Colonic mucosa (tissue), 4 donors: Measurements from ENCODE around the gene TRPM3. TPM values are rescaled to one million over a fixed set of nuclear protein-coding genes. Genes with fewer than 3 reads are reported as not detected.

ENCODE experiments used
- DNase-seq: peaks from one replicate; pipeline ENCODE4 v3.0.0-alpha.2; 2020
- H3K27ac ChIP-seq: fragments of 200-600 bp; one replicate; pipeline ENCODE4 v1.8.0; 2021
- H3K27me3 ChIP-seq: fragments of 200-600 bp; one replicate; pipeline ENCODE4 v1.8.0; 2021
- H3K36me3 ChIP-seq: fragments of 200-600 bp; one replicate; pipeline ENCODE4 v1.8.0; 2021
- H3K4me1 ChIP-seq: fragments of 200-600 bp; one replicate; pipeline ENCODE4 v1.8.0; 2021; ENCODE audit warnings: mild to moderate bottlenecking
- H3K4me3 ChIP-seq: fragments of 200-600 bp; one replicate; pipeline ENCODE4 v1.8.0; 2021
- H3K9ac ChIP-seq, 2 donors: one replicate each; pipeline ENCODE4 v1.7.0; 2013; ENCODE audit warnings: control low read depth in 2 of 2, low read depth in 2 of 2, low read length in 2 of 2
- H3K9me3 ChIP-seq: fragments of 200-600 bp; one replicate; pipeline ENCODE4 v1.8.0; 2021
- CTCF ChIP-seq: fragments of 200-600 bp; IDR thresholded peaks from one replicate; pipeline ENCODE4 v1.8.0; 2022; ENCODE audit warnings: antibody characterized with exemption, mild to moderate bottlenecking
- intact Hi-C: fragments of 100-400 bp; cut with DNase I; formaldehyde crosslinking; loops from one replicate; pipeline ENCODE4 v1.14.1; 2022
- total RNA-seq, 2 donors: library from RNA; stranded (reverse); fragmentation: NEBNext Ultra II Directional in 1 of 2; extraction: Animal tissue kit (Norgen Biotek cat#: 25700) in 1 of 2; gene quantifications; one replicate each; pipeline ENCODE4 v1.2.1, GENCODE V29; 2021
- donor health status: healthy.
- donor health status: DM: no; HTN: no; CAD: no.
- donor health status: DM: no; HTN: no; CAD: no.

TRPM3 gene
- total RNA-seq, 2 donors from 2014 or later = 0.32 to 0.35 TPM

GRCh38 chr9:70607926-70608325 lies 513.5 kb downstream of the TRPM3 start:
- H3K27ac ChIP-seq = no peak overlapping the region
- intact Hi-C loops = loop anchor here (10.0 kb wide), 3 partner anchors 123 to 493 kb away; no protein-coding TSS in a partner anchor
- no peak overlapping the region for H3K9ac ChIP-seq
- H3K27me3 ChIP-seq = no peaks in the 10 kb centered on the region
- no peaks in the 10 kb centered on the region for H3K36me3 ChIP-seq
- no peaks in the 10 kb centered on the region for H3K4me1 ChIP-seq
- peak; percentile 34 for DNase-seq
- no peaks in the 10 kb centered on the region for H3K9me3 ChIP-seq
- no peak overlapping the region for H3K4me3 ChIP-seq
- no peak for TF ChIP-seq CTCF

- H3K9me3 ChIP-seq = no peaks in the 10 kb centered on the region
- H3K36me3 ChIP-seq = no peaks in the 10 kb centered on the region
- DNase-seq = no peak
- no peak overlapping the region for H3K9ac ChIP-seq
- H3K27me3 ChIP-seq = no peaks in the 10 kb centered on the region
- no peaks in the 10 kb centered on the region for H3K4me1 ChIP-seq
- no peak overlapping the region for H3K27ac ChIP-seq
- intact Hi-C loops = loop anchor here (10.0 kb wide), 3 partner anchors 123 to 493 kb away; no protein-coding TSS in a partner anchor
- no peak overlapping the region for H3K4me3 ChIP-seq
- no peak for TF ChIP-seq CTCF
Measured at GRCh38 chr9:70607329-70607728, 514.1 kb downstream of the TRPM3 start.

- Histone ChIP-seq H3K36me3 (no peaks in the 10 kb centered on the region), H3K4me1 (no peaks in the 10 kb centered on the region), H3K9me3 (no peaks in the 10 kb centered on the region), H3K27ac (no peak overlapping the region), H3K9ac (no peak overlapping the region), H3K27me3 (no peaks in the 10 kb centered on the region), H3K4me3 (no peak overlapping the region)
- intact Hi-C loops = loop anchor here (2.0 to 10.0 kb wide), 6 partner anchors 118 to 630 kb away; no protein-coding TSS in a partner anchor
- no peak for DNase-seq
- no peak for TF ChIP-seq CTCF
Measured at GRCh38 chr9:70603020-70603411, 518.4 kb downstream of the TRPM3 start.

GRCh38 chr9:70602321-70603019 lies 519.0 kb downstream of the TRPM3 start:
- Histone ChIP-seq H3K4me3 (no peak overlapping the region), H3K27ac (peak overlapping the region; percentile 30), H3K27me3 (no peaks in the 10 kb centered on the region), H3K4me1 (no peaks in the 10 kb centered on the region), H3K9me3 (no peaks in the 10 kb centered on the region), H3K36me3 (no peaks in the 10 kb centered on the region), H3K9ac (peak overlapping the region in 1 of 2 donors; percentile 65)
- peak; percentile 60 for TF ChIP-seq CTCF
- intact Hi-C loops = loop anchor here (2.0 to 10.0 kb wide), 6 partner anchors 118 to 630 kb away; no protein-coding TSS in a partner anchor
- DNase-seq = peak; percentile 51

GRCh38 chr9:70601000-70601951 lies 520.1 kb downstream of the TRPM3 start:
- intact Hi-C loops = loop anchor here (5.0 to 10.0 kb wide), 5 partner anchors 116 to 486 kb away; no protein-coding TSS in a partner anchor
- no peak overlapping the region for H3K4me3 ChIP-seq
- H3K9ac ChIP-seq = peak overlapping the region; percentile 26 to 42
- no peak for TF ChIP-seq CTCF
- H3K27ac ChIP-seq = peak overlapping the region; percentile 30
- H3K27me3 ChIP-seq = no peaks in the 10 kb centered on the region
- DNase-seq = peak; percentile 81
- no peaks in the 10 kb centered on the region for H3K4me1 ChIP-seq
- no peaks in the 10 kb centered on the region for H3K9me3 ChIP-seq
- no peaks in the 10 kb centered on the region for H3K36me3 ChIP-seq
